ENCODE data around the gene PTP4A2.
"Not testable (repeated sequence)": the region's sequence is repeated elsewhere in the genome, so short reads cannot be mapped to it uniquely, and the experiment has no call there.

PTP4A2 gene

DNA sequence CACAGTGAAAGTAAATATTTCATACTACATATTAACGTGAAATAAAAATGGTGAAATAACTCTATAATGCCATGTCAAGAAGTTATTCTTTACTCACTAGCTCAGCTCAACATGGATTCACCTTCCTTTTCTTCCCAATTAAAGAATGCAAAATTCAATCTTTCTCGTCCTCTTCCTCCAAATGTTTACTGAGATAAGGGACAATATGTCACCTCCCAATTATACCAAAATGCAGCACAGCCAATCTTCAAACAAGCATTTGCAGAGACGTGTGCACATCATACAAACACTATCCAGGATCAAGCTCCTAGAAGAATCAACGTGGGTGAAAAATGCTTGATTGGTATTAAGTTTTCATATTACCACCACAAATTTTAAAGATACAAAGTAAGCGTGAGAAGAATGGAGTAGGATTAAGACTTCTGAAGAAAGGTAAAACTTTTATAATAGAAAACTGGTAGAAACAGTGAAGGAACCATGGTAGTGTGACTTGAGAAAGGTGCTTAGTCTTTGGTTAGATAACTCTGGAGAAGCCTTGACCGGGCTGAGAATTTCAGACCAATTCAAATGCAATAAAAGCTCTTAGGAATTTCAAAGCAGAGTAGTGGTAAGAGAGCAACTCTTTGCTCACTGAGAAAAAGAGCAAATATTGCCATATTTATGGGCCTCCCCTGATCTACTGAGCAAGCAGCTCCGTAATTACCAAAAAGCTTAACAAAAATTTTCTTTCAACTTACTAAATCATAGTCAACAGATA lies 7.2 kb downstream of the PTP4A2 start:
- Histone ChIP-seq H3K4me3 (no peak overlapping the region), H3K27ac (peak overlapping the region in 11 of 21 experiments; percentile 2 to 70 (median 47))

DNA sequence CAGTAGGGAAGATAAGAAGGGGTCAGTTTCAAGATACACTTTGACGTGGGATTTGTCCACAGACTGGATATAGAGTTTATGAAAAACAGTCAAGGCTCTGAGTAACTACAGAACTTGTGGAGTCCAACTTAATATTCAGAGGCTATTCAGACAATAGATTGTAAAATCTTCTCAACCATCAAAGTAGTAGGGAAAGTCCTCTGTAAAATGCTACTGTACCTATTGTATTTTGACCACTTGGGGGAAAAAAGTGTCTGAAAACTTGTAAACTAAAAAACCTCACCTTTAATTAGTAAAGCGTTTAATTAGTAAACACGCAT lies 10.5 kb downstream of the PTP4A2 start:
- peak overlapping the region in 6 of 21 experiments; percentile 16 to 69 (median 36) for H3K27ac ChIP-seq
- H3K4me3 ChIP-seq = no peak overlapping the region

DNA sequence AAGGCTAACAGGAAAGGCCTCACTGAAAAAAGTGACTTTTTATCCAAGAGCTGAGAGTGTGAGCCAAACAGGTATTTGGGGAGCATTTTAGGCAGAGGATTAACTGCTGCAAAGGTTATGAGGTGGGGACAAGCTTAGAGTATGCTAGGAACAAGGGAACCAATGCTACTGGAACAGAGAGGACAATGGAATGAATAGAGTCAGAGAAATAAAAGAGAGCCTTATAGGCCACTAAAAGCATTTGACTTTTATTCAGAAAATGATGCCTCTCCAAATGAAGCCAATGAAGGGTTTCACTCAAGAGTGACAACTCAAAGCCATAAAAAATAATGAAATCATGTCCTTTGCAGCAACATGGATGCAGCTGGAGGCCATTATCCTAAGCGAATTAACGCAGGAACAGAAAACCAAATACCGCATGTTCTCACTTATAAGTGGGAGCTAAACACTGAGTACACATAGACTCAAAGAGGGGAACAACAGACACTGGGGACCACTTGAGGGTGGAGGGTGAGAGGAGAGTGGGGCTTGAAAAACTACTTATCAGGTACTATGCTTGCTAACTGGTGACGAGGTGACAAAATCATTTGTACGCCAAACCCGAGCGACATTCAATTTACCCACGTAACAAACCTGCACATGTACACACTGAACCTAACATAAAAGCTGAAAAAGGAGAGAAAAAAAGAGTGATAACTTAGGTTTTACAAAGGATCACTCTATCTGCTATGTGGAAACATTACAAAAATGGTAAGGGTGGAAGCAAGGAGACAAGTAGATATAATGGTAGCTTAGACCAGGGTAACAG lies 11.1 kb downstream of the PTP4A2 start:
- peak overlapping the region in 8 of 21 experiments; percentile 3 to 69 (median 40) for H3K27ac ChIP-seq
- no peak overlapping the region for H3K4me3 ChIP-seq

DNA sequence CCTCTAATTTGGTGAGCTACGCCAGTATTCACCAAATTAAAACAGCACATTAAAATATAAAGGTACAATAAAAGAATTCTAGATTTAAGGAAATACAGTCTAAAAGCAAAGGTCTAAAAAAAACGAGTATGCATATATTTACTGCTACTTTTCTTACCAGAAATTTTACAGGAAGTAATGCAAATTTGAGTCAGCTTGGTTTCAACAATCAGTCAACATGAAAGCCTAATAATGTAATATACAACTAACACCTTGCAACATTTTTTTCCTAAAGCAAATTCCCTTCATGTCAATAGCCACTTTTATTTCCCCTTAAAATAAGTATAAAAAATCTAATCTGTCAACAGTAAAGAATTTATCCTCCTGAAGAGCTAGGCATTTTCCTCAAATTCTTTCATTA lies 11.9 kb downstream of the PTP4A2 start:
- no peak overlapping the region for H3K4me3 ChIP-seq
- peak overlapping the region in 7 of 21 experiments; percentile 3 to 64 (median 53) for H3K27ac ChIP-seq

DNA sequence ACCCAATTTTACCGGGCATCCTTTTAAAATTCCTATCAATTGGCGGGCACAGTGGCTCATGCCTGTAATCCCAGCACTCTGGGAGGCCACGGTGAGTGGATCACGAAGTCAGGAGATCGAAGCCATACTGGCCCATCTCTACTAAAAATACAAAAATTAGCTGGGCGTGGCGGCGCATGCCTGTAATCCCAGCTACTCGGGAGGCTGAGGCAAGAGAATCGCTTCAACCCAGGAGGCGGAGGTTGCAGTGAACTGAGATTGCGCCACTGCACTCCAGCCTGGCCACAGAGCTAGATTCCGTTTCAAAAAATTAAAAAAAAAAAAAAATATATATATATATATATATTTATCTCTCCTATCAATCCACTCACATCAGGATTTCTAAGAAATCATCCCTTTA lies 12.3 kb downstream of the PTP4A2 start:
- peak overlapping the region in 4 of 21 experiments; percentile 30 to 64 (median 47) for H3K27ac ChIP-seq

DNA sequence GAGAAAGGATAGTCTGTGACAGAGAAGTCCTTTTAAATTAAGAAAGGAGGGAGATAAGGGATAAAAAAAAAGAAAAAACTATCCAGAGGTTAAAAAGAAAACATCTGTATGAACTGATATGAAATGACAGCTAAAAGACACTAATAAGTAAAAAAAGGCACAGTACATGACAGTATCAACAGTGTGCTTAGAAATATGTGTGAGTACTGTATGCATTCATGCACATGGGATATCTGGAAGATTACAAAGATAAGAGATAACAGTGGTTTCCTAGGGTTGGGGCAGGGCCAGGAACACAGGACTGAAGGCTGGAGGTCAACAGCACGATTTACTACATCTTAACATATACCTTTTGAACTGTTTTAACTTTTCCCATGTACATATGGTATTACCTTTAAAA lies 13.3 kb downstream of the PTP4A2 start:
- Histone ChIP-seq H3K27ac (peak overlapping the region in 7 of 21 experiments; percentile 3 to 64 (median 30)), H3K4me3 (no peak overlapping the region)

More for the DNA sequence above, 12.3 kb downstream of the PTP4A2 start:
- not testable (repeated sequence) for H3K4me3 ChIP-seq

DNA sequence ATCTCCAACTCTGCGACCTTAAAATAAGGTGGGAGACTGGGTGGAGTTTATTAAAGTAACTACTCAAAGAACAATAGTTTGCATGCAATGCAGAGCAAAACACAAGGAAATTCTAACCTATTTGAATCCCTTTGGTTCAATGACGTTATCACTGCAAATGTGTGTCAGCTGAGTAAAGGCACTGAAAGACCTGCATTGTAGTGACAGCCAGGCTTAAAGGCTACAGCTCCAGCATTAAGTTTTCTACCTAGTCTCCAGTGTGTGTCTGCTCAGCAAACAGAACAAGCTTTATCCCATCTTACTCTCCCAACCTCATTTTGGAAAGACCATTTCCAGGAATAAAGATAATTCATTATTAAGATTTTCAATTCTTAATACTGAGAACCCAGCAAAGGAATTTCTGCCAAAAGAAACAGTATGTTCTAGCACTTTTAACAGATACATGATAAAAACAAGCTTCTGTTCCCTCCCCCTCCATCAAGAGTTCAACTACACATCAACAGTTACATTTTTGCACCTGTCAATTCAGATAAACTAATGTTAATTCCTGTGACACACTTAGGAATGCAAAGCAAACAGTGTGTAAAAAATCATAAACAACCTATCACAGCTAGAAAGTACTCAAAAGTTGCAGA lies 14.2 kb downstream of the PTP4A2 start:
- Histone ChIP-seq H3K27ac (peak overlapping the region in 5 of 21 experiments; percentile 3 to 64 (median 16)), H3K4me3 (no peak overlapping the region)

DNA sequence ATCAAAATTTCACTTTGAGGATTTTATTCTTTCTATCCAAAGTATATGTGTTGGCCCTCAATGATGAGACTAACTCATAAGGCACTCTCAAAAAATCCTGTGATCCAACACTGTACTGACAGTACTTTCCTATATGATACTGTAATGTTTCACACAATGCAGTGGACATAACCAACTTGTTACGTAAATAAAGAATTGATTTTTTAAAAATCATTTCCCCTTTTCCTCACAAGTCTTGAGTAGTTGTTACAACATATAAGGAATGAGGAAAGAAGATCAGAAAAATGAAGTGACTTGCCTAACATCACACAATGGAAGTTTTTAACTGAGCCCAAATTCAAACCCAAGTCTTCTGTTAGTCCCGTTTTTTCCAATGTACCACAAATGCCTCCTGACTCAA lies 17.2 kb downstream of the PTP4A2 start:
- Histone ChIP-seq H3K27ac (peak overlapping the region in 2 of 21 experiments; percentile 7 to 19), H3K4me3 (no peak overlapping the region)

DNA sequence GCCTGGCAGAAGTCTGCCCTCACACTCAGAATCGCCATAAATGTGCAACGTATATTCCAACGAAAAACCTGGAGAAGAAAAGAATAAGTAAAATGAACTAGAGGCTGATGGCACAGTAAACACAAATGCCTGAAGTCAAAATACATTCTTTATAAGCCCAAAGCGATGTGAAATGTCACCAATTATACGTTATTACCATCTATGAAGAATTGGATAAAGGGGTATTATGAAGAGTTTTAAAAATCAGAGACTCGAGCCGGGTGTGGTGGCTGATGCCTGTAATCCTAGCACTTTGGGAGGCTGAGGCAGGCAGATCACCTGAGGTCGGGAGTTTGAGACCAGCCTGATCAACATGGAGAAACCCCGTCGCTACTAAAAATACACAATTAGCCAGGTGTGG lies 18.6 kb downstream of the PTP4A2 start:
- no peak overlapping the region for H3K27ac ChIP-seq

DNA sequence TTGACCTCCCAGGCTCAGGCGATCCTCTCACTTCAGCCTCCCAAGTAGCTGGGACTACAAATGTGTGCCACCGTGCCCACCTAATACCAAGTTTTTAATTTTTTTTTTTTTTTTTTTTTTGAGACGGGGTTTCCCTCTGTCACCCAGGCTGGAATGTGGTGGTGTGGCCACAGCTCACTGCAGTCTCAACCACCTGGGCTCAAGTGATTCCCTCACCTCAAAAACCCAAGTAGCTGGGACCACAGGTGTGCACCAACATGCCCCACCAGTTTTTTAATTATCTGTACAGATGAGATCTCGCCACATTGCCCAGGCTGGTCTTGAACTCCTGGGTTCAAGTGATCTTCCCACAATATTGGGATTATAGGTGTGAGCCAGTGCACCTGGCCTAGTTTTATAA lies 22.7 kb downstream of the PTP4A2 start:
- Histone ChIP-seq H3K4me3 (no peak overlapping the region), H3K27ac (no peak overlapping the region)

More for the DNA sequence above, 18.6 kb downstream of the PTP4A2 start:
- H3K4me3 ChIP-seq = no peak overlapping the region

DNA sequence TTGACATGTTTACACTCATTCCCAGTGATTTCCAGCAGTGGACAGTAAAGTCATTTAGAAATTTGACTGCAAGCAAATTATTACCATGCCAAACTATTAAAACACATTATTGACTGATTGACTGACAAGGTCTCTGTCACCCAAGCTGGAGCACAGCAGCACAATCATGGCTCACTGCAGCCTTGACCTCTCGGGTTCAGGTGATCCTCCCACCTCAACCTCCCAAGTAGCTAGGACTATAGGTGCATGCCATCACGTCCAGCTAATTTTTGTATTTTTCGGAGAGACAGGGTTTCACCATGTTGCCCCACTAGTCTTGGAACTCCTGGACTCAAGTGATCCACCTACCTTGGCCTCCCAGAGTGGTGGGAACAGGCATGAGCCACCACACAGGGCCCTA lies 24.2 kb downstream of the PTP4A2 start:
- Histone ChIP-seq H3K4me3 (no peak overlapping the region), H3K27ac (peak overlapping the region in 1 of 21 experiments; percentile 13)

DNA sequence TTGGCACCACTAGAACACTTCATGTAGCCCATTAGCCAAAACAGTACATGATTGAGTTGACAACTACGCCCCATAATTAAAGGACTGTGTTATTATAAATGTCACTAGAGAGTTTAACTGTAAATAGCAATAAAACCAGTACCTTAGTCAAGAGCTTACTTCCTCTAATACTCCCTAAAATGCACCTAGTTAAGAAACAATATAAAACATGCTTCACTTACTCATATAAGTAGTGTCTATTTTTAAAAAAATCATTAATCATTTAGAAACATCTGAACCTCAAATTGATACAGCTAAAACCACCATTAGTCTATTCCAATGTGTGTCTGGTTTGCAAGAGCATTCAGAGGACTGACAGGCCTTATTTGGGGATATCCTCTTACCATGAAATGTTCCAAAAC lies 25.3 kb downstream of the PTP4A2 start:
- Histone ChIP-seq H3K4me3 (no peak overlapping the region), H3K27ac (no peak overlapping the region)

DNA sequence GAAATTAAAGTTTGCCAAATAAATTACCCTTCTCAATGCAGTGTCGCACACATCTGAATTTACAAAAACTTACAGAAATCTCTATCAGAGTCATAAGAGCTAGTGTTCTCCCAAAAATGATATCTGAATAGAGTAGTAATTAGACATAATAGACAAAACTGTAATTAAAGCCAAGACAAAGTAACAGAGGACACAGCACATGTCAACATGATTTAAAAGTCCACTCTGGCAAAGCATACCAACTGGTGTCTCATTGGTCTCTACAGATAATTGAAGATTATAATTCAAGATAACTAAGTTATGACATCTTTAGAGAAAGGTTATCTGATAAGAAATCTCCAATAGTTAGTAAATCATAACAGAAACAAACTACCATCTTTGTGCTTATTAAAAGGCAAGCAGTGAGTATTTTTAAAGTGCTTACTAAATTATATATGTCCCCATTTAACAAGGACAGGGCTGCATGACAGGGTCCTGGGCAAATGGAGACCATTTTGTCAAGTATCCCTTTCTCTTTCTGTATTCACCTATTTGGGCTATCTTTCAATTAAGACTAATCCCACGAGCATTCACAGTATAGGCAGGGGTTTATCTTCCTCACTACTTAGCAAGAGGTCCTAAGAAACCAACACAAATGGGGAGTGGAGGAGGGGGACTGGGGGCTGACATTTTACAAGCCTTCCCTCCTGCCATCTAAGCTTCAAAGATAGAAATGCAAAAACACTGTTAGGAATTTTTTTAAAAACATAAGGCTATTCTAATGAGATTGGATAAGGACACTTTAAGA lies 26.0 kb downstream of the PTP4A2 start:
- Histone ChIP-seq H3K4me3 (no peak overlapping the region), H3K27ac (no peak overlapping the region)

DNA sequence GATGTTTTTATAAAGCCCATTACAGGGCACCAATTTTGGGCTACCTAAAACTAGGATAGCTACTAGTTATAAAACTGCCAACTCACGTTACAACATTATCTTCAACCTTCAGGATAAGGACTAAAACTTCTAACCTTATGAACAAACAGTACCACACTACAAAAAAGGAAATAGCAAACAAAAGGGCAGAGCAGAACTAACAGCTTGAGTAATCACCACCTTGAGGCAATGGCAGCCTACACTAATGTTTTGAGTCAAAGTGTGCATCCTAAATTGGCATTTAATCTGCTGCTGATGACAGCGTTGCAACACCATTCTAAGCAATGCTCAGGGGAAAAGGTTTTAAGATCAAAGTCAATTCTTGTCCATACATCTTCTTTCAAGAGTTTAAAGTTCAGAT lies 27.2 kb downstream of the PTP4A2 start:
- Histone ChIP-seq H3K27ac (peak overlapping the region in 2 of 21 experiments; percentile 5 to 17), H3K4me3 (no peak overlapping the region)

DNA sequence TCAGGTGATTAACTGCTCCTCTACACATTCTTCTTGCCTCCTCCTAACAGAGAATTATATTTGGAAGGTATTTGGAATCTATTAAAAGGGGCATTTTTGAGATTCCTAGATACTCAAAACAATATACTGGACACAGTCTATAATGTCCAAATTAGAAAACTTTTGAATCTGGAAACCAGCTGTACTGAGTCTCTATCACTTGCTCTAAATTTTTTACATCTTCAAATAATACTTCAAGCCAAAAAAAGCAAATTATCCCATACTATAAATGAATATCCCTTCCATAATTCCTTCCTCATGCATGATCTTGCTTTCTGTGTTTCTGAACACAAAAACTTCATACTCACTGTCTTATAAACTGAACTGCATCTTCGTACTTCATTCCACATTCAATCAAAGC lies 28.5 kb downstream of the PTP4A2 start:
- no peak overlapping the region for H3K4me3 ChIP-seq

DNA sequence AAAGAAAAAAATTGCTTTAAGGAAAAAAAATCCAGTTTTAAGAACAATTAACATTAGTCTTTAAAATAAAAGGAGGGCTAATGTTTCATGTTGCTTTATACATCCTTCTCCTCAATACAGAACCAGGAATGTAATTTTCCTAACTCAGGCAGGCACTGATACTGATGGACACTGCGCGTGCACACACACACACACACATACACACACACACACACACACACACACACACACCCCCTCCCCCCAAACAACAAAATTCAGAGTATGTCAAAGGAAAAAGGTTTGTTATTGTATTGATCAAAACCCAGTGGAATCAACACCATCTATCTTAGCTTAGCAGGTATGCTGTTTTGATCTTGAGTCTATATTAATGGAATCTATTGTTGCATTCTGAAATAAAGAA lies 31.6 kb downstream of the PTP4A2 start:
- no peak overlapping the region for H3K4me3 ChIP-seq

More for the DNA sequence above, 28.5 kb downstream of the PTP4A2 start:
- no peak overlapping the region for H3K27ac ChIP-seq

DNA sequence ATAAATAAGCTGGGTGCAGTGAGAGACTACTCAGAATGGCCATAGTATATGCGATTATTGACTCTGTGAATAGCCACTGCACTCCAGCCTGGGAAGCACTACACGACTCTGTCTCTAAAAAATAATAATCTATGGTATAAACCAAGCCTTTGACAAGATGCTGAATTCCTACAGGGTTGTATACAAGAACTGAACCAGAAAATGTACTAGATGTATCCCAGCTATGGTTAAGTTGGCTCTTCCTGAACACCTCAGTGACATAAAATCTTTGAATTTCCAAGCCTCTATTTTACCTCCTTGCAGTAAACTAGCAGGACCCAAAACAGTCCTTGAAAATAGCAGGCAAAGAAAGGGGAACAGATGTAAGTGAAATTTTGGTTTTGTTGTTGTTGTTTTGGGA lies 32.5 kb downstream of the PTP4A2 start:
- Histone ChIP-seq H3K4me3 (no peak overlapping the region), H3K27ac (no peak overlapping the region)

More for the DNA sequence above, 31.6 kb downstream of the PTP4A2 start:
- H3K27ac ChIP-seq = no peak overlapping the region

DNA sequence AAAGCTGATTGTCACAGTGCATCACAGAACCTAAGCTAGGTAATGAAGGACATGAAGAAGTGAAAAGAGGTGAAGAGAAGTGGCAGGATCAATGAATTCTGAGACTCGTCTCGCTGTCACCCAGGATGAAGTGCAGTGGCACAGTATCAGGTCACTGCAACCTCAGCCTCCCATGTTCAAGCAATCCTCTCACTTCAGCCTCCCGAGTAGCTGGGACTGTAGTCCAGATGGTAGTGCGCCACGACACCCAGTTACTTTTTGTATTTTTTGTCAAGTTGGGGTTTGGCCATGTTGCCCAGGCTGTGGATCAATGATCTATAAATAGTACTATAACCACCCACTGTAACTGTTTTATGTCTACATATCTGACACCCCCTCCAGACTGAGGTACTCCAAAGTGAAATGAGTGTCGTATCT lies 33.1 kb downstream of the PTP4A2 start:
- H3K27ac ChIP-seq = no peak overlapping the region
- no peak overlapping the region for H3K4me3 ChIP-seq

DNA sequence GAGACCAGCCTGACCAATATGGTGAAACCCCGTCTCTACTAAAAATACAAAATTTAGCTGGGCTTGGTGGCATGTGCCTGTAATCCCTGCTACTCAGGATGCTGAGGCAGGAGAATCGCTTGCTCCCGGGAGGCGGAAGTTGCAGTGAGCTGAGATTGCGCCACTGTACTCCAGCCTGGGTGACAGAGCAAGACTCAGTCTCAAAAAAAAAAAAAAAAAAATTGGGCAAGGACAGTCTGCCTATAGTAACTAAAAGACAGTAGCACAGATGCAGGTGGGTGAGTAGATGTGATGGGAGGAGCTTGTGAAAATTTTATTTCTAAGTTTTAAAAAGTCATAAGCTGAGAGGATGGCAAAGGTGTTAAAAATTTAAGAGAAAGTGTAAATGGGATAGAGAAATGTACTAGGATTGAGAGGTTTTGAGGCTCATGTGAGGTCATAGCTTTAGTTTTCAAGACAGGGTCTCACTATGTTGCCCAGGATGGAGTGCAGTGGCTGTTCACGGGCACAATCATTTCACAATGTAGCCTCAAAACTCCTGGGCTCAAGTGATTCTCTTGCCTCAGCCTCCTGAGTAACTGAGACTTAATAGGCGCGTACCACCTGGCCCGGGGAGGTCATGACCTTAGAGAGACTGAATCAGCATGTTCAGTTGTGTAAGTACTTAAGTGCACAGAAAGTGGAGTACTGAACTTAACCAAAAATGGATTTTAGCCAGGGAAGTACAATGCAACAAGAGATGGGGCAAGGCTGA lies 33.7 kb downstream of the PTP4A2 start:
- no peak overlapping the region for H3K27ac ChIP-seq

More for the DNA sequence above, 33.7 kb downstream of the PTP4A2 start:
- H3K4me3 ChIP-seq = no peak overlapping the region
